Testis (tissue), 3 donors: ENCODE results near the gene MTRF1. TPM values are rescaled to one million over a fixed set of nuclear protein-coding genes. Genes with fewer than 3 reads are reported as not detected.
"Not testable (repeated sequence)": the region's sequence is repeated elsewhere in the genome, so short reads cannot be mapped to it uniquely, and the experiment has no call there.

Source experiments
- DNase-seq: peaks from one replicate; pipeline ENCODE4 v3.0.0-alpha.2; 2019
- H3K27ac ChIP-seq, 2 donors: fragments of 200-600 bp; sonication (generic); one replicate each; pipeline ENCODE4 v1.5.1; 2019
- H3K27me3 ChIP-seq: fragments of 200-600 bp; sonication (generic); one replicate; pipeline ENCODE4 v1.5.1; 2019
- H3K36me3 ChIP-seq: fragments of 200-600 bp; sonication (generic); one replicate; pipeline ENCODE4 v1.5.1; 2017; ENCODE audit warnings: low read depth; ENCODE audit errors: missing control alignments
- H3K4me1 ChIP-seq: fragments of 200-600 bp; sonication (generic); one replicate; pipeline ENCODE4 v1.5.1; 2019
- H3K4me3 ChIP-seq, 2 donors: fragments of 200-600 bp; sonication (generic); one replicate each; pipeline ENCODE4 v1.5.1; 2017 to 2019
- H3K9me3 ChIP-seq: fragments of 200-600 bp; sonication (generic); one replicate; pipeline ENCODE4 v1.5.1; 2017
- CTCF ChIP-seq, 3 experiments: fragments of 450-650 bp in 2 of 3; fragments of 200-600 bp in 1 of 3; sonication (generic) in 1 of 3; IDR thresholded peaks; one replicate each; pipeline ENCODE4 v1.5.1; 2016 to 2019; ENCODE audit warnings: antibody characterized with exemption in 3 of 3, mild to moderate bottlenecking in 2 of 3, moderate library complexity in 1 of 3
- POLR2A ChIP-seq: fragments of 450-650 bp; IDR thresholded peaks from one replicate; pipeline ENCODE4 v1.6.1; 2017; ENCODE audit warnings: antibody characterized with exemption, mild to moderate bottlenecking, moderate library complexity
- WGBS, 2 donors: methylation state at CpG; one replicate each; pipeline ENCODE4 v1.1.5; 2018; 5-methylcytosine and 5-hydroxymethylcytosine counted together
- intact Hi-C: fragments of 100-400 bp; cut with DNase I; formaldehyde crosslinking; loops from one replicate; pipeline ENCODE4 v1.15.1; 2023; ENCODE audit warnings: low total_unique reads
- polyA plus RNA-seq: library from polyadenylated mRNA; stranded (reverse); fragments of 350-450 nt; fragmentation: Illumina TruSeq; extraction: RNeasy Lipid Tissue Mini Kit (QIAGEN cat#74804); gene quantifications from one replicate; pipeline ENCODE4 v1.2.3, GENCODE V29; 2014; ENCODE audit warnings: low read depth, low replicate concordance; ENCODE audit not compliant: insufficient read depth
- total RNA-seq, 2 donors: library from RNA; depleted of rRNA; stranded (reverse); fragments of >200 nt; gene quantifications; one replicate each; pipeline ENCODE4 v1.2.3, GENCODE V29; 2016

The MTRF1 gene
- total and polyA plus RNA-seq, 3 donors from 2014 or later, result 20.3 to 32.8 (median 23.7) TPM

GRCh38 chr13:41178040-41178439 lies 85.3 kb downstream of the MTRF1 start:
- WGBS, 2 donors, result 75% methylated on average over 7 of the region's 7 CpGs
- Histone ChIP-seq H3K36me3 (no peaks in the 10 kb centered on the region), H3K9me3 (no peaks in the 10 kb centered on the region), H3K4me1 (no peaks in the 10 kb centered on the region), H3K27ac (no peak overlapping the region), H3K4me3 (no peak overlapping the region), H3K27me3 (no peaks in the 10 kb centered on the region)
- TF ChIP-seq CTCF (IDR thresholded peaks at IDR 0.05) (no peak), POLR2A (no peak)
- intact Hi-C loops, result no loop called here
- no peak for DNase-seq

- Histone ChIP-seq H3K4me1 (no peaks in the 10 kb centered on the region), H3K4me3 (no peak overlapping the region), H3K27ac (no peak overlapping the region), H3K27me3 (no peaks in the 10 kb centered on the region), H3K36me3 (no peaks in the 10 kb centered on the region), H3K9me3 (no peaks in the 10 kb centered on the region)
- 29% methylated on average over 2 of the region's 2 CpGs for WGBS, 2 donors
- DNase-seq, result no peak
- intact Hi-C loops, result no loop called here
- TF ChIP-seq CTCF (IDR thresholded peaks at IDR 0.05) (no peak), POLR2A (no peak)
Measured at GRCh38 chr13:41177616-41178015, 85.8 kb downstream of the MTRF1 start.

GRCh38 chr13:41175576-41175975 lies 87.8 kb downstream of the MTRF1 start:
- intact Hi-C loops, H3K27ac ChIP-seq, DNase-seq, H3K4me1 ChIP-seq, H3K9me3 ChIP-seq, H3K4me3 ChIP-seq, H3K27me3 ChIP-seq, H3K36me3 ChIP-seq: not testable (repeated sequence)
- WGBS, 2 donors, result 89 to 95% methylated on average over 8 of the region's 8 CpGs

Other genes starting within 250 kb of the MTRF1 start
- gene ELF1, start 244.3 kb downstream of the MTRF1 start, total RNA-seq, result 10 to 100 TPM; 54.8 to 67.5 TPM
- gene ELF1, start 244.3 kb downstream of the MTRF1 start, polyA plus RNA-seq, result 32.8 TPM
- 10 to 100 TPM; 17.9 to 19.8 TPM for gene WBP4, start 202.1 kb downstream of the MTRF1 start, total RNA-seq
- gene WBP4, start 202.1 kb downstream of the MTRF1 start, polyA plus RNA-seq, result 7.0 TPM
- 10 to 100 TPM; 13.1 to 13.9 TPM for gene KBTBD6, start 130.8 kb downstream of the MTRF1 start, total RNA-seq
- gene KBTBD6, start 130.8 kb downstream of the MTRF1 start, polyA plus RNA-seq, result 10.6 TPM
- 10 to 100 TPM; 11.0 TPM for gene KBTBD7, start 69.0 kb downstream of the MTRF1 start, total RNA-seq
- 7.7 TPM for gene KBTBD7, start 69.0 kb downstream of the MTRF1 start, polyA plus RNA-seq
- 10 to 100 TPM; 33.1 to 38.0 TPM for gene NAA16, start 47.7 kb upstream of the MTRF1 start, total RNA-seq
- 18.5 TPM for gene NAA16, start 47.7 kb upstream of the MTRF1 start, polyA plus RNA-seq
- 10 to 100 TPM; 15.1 to 26.5 TPM for gene RGCC, start 194.0 kb upstream of the MTRF1 start, total RNA-seq
- gene RGCC, start 194.0 kb upstream of the MTRF1 start, polyA plus RNA-seq, result 64.2 TPM